ENCODE measurements around the gene TP53AIP1.

The TP53AIP1 gene

GRCh38 chr11:128956401-128957201 lies 13.9 kb upstream of the TP53AIP1 start:
- TF ChIP-seq CTCF (IDR thresholded peaks at IDR 0.05): peak; percentile 73

GRCh38 chr11:128955636-128956035 lies 13.0 kb upstream of the TP53AIP1 start:
- no peak for TF ChIP-seq CTCF (IDR thresholded peaks at IDR 0.05)

- TF ChIP-seq CTCF (IDR thresholded peaks at IDR 0.05): no peak
Measured at GRCh38 chr11:128953151-128953550, 10.5 kb upstream of the TP53AIP1 start.

- TF ChIP-seq CTCF (IDR thresholded peaks at IDR 0.05): no peak
Measured at GRCh38 chr11:128949791-128950454, 7.3 kb upstream of the TP53AIP1 start.

GRCh38 chr11:128948583-128948982 lies 5.9 kb upstream of the TP53AIP1 start:
- no peak for TF ChIP-seq CTCF (IDR thresholded peaks at IDR 0.05)

GRCh38 chr11:128947773-128948172 lies 5.1 kb upstream of the TP53AIP1 start:
- no peak for TF ChIP-seq CTCF (IDR thresholded peaks at IDR 0.05)

- TF ChIP-seq CTCF (IDR thresholded peaks at IDR 0.05): no peak
Measured at GRCh38 chr11:128946648-128947047, 4.0 kb upstream of the TP53AIP1 start.
